ENCODE measurements around the gene RAI1.

The RAI1 gene

GRCh38 chr17:17774009-17774881, 93.0 kb downstream of the RAI1 start:
- Mint-ChIP-seq H3K4me1 (no peaks in the 10 kb centered on the region), H3K27me3 (no peaks in the 10 kb centered on the region), H3K9me3 (no peaks in the 10 kb centered on the region), H3K36me3 (no peaks in the 10 kb centered on the region), H3K4me3 (no peak overlapping the region), H3K27ac (no peak overlapping the region)
- CTCF ChIA-PET = interaction anchor here (0.9 to 1.4 kb wide), 5 partner anchors 11 to 94 kb away, joined by 3 to 4 read pairs (median 3); no protein-coding TSS in a partner anchor
- no peak for DNase-seq

GRCh38 chr17:17776889-17777288, 95.6 kb downstream of the RAI1 start:
- peaks cover 21% of the 10 kb centered on the region for H3K27me3 Mint-ChIP-seq
- H3K9me3 Mint-ChIP-seq = no peaks in the 10 kb centered on the region
- no peak for DNase-seq
- H3K36me3 Mint-ChIP-seq = no peaks in the 10 kb centered on the region
- H3K27ac Mint-ChIP-seq = no peak overlapping the region
- peaks cover 4% of the 10 kb centered on the region for H3K4me1 Mint-ChIP-seq
- H3K4me3 Mint-ChIP-seq = no peak overlapping the region
- CTCF ChIA-PET = interaction anchor here (2.0 kb wide), 1 partner anchor 14 kb away, joined by 5 read pairs; no protein-coding TSS in a partner anchor

DNA sequence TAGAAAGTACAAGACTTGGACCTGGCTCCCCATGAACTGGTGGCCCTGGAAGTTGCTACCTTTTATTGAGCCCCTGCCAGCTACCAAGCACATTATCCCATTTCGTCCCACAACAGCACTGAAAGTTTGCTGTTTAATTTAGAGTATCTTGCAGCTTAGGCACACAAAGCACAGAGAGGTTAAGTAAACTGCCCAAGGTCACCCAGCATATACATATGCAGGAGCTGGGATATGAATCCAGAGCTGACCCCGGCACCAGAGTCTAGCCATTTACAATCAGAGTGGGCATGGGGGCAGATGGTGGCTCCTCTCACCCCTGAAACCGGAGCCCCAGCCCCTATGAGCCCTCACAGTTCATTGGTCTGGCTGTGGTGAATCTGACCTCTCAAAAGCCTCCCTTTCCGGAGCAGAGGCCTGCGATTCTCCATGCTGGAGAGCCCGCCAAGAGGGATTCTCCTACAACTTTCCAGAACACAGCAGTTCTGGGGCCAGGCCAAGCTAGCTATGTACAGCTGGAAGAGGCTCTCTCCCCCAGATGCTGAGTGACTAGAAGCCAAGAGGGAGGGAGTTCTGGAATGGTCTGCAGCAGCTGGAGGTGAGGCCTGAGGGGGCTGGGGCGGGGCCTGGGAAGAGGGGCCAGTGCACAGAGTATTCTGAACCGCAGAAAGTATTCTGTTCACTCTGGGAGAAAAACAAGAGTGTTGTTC, 97.2 kb downstream of the RAI1 start:
- CTCF ChIA-PET = interaction anchor here (1.8 to 2.0 kb wide), 2 partner anchors 16 to 83 kb away, joined by 4 to 5 read pairs; no protein-coding TSS in a partner anchor
- peaks cover 4% of the 10 kb centered on the region for H3K4me1 Mint-ChIP-seq

DNA sequence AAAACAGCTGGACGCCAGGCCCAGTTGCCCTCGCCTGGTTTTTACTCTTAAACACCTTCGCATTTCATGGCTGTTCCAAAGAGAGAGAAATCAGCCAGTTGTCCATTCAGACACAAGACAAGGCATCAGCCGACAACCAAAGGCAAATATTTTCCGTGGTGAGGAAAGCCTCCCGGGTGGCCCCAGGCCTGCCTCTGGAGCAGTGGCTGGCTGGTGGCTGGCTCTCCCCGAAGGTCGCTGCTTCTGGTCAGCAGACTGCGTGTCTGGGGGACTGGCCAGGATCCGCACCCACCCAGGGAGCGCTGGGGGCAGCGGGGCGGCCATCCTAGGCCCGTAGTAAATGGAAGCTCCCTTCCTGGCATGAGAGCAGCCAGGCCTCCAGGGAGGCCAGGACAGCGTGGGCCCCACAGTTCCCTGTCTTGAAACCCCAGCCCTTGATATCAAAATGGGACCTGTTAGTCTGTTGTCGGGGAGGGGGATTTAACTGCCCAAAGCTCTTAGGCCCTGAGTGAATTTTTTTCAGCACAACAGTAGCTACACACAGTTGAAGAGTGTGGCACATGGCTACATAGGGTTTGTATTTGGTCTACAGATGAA, 97.9 kb downstream of the RAI1 start:
- H3K4me1 Mint-ChIP-seq = peaks cover 9% of the 10 kb centered on the region
- peaks cover 41% of the 10 kb centered on the region for H3K27me3 Mint-ChIP-seq
- DNase-seq = no peak
- no peak overlapping the region for H3K4me3 Mint-ChIP-seq
- H3K9me3 Mint-ChIP-seq = no peaks in the 10 kb centered on the region
- H3K36me3 Mint-ChIP-seq = no peaks in the 10 kb centered on the region
- H3K27ac Mint-ChIP-seq = no peak overlapping the region
- CTCF ChIA-PET = interaction anchor here (1.8 kb wide), 1 partner anchor 83 kb away, joined by 4 read pairs; no protein-coding TSS in a partner anchor

More for the DNA sequence above, 97.2 kb downstream of the RAI1 start:
- peaks cover 34% of the 10 kb centered on the region for H3K27me3 Mint-ChIP-seq
- DNase-seq = no peak
- no peak overlapping the region for H3K4me3 Mint-ChIP-seq
- H3K36me3 Mint-ChIP-seq = no peaks in the 10 kb centered on the region
- no peaks in the 10 kb centered on the region for H3K9me3 Mint-ChIP-seq
- no peak overlapping the region for H3K27ac Mint-ChIP-seq

DNA sequence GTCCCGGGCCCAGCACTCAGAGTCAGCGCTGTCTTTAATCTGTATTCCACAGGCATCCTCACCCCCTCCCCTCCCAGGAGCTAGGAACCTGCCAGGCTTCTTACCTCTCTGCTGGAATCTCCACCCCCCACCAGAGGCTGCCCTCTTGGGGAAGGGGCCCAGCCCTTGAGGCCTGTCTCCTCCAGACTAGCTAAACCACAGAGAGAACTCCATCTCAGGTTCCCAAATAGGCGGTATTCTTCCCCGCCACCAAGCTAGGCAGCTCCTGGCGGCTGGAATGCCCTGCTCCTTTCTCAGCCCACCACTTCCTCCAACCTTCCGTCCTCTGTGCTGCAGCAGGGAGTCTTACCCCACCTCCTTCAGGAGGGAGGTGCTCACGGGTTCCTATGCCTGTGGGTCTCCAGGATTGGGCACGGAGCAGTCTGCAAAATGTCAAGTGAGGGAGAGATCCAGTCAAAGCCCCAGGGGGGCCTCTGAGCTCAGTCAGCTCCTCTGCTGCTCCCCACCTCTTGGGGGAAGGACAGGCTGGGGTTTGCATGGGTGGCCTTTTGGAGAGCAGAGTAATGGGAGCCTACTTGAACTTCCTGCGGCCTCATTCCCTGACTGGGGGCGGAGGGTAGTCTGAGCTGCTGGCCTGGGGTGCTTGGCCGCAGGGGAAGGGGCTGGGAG, 99.8 kb downstream of the RAI1 start:
- Mint-ChIP-seq H3K4me3 (peak overlapping the region; percentile 12), H3K27me3 (peaks cover 59% of the 10 kb centered on the region), H3K4me1 (peaks cover 23% of the 10 kb centered on the region), H3K9me3 (no peaks in the 10 kb centered on the region), H3K36me3 (no peaks in the 10 kb centered on the region), H3K27ac (no peak overlapping the region)
- DNase-seq = no peak
- CTCF ChIA-PET = no interaction called here

DNA sequence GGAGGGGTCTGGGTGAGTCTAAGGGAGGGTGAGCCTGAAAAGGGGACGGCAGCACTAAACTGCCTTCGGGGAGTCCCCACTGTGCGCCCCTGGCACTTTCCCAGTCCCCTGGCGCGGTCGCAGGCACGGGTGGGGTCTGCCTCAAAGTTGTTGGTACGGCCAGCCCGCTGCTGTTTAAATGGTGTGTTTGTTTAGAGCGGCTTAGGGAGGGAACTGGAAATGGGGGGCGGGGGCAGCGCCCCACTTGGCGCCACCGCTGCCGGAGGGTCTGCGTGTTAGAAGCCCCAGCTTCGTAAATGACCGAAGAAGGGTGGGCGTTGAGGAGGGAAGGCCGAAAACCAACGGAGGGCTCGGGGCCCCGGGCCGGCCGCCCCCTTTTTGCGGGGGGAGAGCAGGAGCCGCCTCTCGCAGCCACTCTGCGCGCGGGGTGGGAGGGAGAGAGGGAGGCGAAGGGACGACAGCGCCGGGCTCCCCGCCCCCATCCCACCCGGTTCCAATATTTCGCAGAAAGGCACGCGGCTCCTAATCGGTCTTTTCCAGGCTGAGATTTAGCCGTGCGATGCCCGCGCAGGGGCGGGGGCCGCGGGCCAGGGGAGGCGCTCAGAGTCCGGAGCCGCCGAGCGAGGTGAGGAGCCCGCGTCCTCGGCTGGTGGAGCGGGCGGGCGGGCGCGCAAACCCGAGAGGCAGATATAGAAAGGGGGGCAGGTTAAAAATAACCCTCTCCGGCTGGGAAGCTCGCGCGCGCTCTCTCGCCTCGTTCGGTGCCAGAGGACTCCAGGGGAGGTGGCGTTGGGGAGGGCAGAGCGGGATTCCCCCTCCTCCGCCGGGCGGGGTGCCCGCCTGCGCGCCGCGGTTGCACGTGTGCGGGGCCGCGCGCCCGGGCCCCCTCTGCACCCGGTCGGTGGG, 100.6 kb downstream of the RAI1 start:
- H3K9me3 Mint-ChIP-seq = no peaks in the 10 kb centered on the region
- DNase-seq = peak; percentile 52
- CTCF ChIA-PET = no interaction called here
- H3K27ac Mint-ChIP-seq = peak overlapping the region; percentile 62
- no peaks in the 10 kb centered on the region for H3K36me3 Mint-ChIP-seq
- H3K4me3 Mint-ChIP-seq = peak overlapping the region; percentile 59
- peaks cover 59% of the 10 kb centered on the region for H3K27me3 Mint-ChIP-seq
- peaks cover 23% of the 10 kb centered on the region for H3K4me1 Mint-ChIP-seq

DNA sequence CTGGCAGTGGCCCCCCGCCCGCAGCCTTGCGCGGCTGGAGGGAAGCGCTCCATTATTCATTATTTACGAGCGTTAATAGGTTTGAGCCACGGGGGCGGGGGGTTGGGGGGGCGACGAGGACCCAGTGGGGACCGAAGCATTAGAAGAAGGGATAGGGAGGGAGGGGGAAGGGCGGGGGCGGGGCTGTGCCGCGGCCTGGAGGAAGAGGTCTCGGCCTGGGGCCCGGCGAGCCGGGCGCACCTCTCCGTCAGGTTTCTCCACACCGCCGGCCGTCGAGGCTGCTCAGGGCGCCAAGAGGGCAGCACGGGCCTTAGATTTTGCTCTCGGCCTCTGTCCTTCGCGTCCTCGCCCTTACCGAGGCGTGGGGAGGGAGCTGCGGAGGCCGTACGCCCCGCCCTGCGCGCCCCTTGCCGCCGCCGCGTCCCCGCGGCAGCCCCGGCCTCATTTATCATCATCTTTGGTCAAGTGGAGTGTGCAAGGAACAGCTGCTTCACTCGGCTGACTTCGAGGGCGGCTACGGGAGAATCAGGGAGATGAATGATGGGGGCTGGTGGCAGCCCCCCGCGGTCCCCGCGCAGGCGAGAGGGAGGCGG, 101.4 kb downstream of the RAI1 start:
- peak overlapping the region; percentile 67 for H3K4me3 Mint-ChIP-seq
- no peak overlapping the region for H3K27ac Mint-ChIP-seq
- H3K9me3 Mint-ChIP-seq = no peaks in the 10 kb centered on the region
- H3K36me3 Mint-ChIP-seq = no peaks in the 10 kb centered on the region
- CTCF ChIA-PET = no interaction called here
- DNase-seq = no peak
- H3K27me3 Mint-ChIP-seq = peaks cover 59% of the 10 kb centered on the region
- H3K4me1 Mint-ChIP-seq = peaks cover 23% of the 10 kb centered on the region

DNA sequence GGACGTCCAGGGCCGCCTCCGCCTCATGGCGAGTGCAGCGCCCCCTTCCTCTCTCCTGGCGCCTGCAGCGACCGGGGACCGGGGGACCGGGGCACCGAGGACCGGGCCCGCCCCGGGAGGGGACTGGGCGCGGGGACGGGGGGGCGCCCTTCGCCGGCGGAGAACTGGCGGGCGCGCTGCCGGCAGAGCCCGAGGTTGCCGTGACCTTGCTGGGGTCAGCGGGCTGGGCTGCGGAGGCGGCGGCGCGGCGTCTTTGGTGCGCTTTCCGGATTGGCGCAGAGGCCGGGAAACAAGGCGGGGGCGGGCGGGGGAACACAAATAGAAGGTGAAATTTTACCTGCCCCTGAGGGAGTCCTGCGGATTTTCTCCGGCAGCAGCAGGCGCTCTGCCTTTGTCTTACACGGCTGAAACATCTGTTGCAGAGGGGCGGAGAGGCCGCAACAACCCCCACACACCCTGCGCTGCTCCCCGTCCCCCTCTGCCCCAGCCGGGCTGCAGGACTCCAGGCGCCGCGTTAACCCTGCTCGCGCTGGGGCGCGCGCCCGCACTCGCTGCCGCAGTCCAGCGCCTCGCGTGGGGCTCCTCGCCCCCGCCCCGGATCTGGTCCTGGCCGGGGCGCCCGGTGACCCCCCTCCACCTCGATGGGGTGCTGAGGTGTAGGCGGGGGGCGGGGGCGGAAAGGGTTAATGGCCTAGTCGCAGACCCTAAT, 102.0 kb downstream of the RAI1 start:
- CTCF ChIA-PET = no interaction called here
- Mint-ChIP-seq H3K4me1 (peaks cover 23% of the 10 kb centered on the region), H3K36me3 (no peaks in the 10 kb centered on the region), H3K27me3 (peaks cover 59% of the 10 kb centered on the region), H3K9me3 (no peaks in the 10 kb centered on the region), H3K4me3 (peak overlapping the region; percentile 75), H3K27ac (no peak overlapping the region)
- DNase-seq = peak; percentile 83

- peaks cover 23% of the 10 kb centered on the region for H3K4me1 Mint-ChIP-seq
- H3K27me3 Mint-ChIP-seq = peaks cover 59% of the 10 kb centered on the region
- H3K9me3 Mint-ChIP-seq = no peaks in the 10 kb centered on the region
- H3K27ac Mint-ChIP-seq = no peak overlapping the region
- peak; percentile 34 for DNase-seq
- no peaks in the 10 kb centered on the region for H3K36me3 Mint-ChIP-seq
- H3K4me3 Mint-ChIP-seq = peak overlapping the region; percentile 75
- CTCF ChIA-PET = interaction anchor here (0.8 to 1.4 kb wide), 4 partner anchors 8 to 102 kb away, joined by 3 to 4 read pairs (median 4); no protein-coding TSS in a partner anchor
Observed at GRCh38 chr17:17783825-17784656, 102.8 kb downstream of the RAI1 start.

- Mint-ChIP-seq H3K9me3 (no peaks in the 10 kb centered on the region), H3K4me3 (peak overlapping the region; percentile 28), H3K27ac (peak overlapping the region; percentile 28), H3K36me3 (no peaks in the 10 kb centered on the region), H3K4me1 (peaks cover 23% of the 10 kb centered on the region), H3K27me3 (peaks cover 59% of the 10 kb centered on the region)
- DNase-seq = peak; percentile 50
- CTCF ChIA-PET = interaction anchor here (0.8 to 1.4 kb wide), 7 partner anchors 8 to 103 kb away, joined by 3 to 4 read pairs (median 3); no protein-coding TSS in a partner anchor
Observed at GRCh38 chr17:17784657-17785267, 103.5 kb downstream of the RAI1 start.

DNA sequence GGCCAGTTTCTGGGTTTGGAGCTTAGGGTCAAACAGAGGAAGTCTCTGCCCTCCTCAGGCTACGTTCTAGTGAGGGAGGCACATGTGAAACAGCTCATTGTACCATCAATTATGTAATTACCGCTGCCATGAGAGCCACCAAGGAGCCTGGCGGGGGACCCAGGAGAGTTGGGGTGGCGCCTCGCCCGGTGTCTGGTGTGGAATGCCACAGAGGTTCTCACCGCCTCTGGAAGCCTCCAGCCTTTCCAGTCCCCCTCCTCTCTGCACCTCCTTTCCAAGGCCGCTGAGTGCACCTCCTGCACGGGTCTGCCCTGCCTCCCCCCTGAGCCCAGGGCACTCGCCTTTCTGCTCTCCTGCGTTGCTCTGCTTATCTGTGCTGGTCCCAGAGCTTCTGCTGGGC, 104.1 kb downstream of the RAI1 start:
- CTCF ChIA-PET = interaction anchor here (0.9 to 1.4 kb wide), 5 partner anchors 12 to 103 kb away, joined by 3 to 4 read pairs (median 3); no protein-coding TSS in a partner anchor
- Mint-ChIP-seq H3K9me3 (no peaks in the 10 kb centered on the region), H3K4me3 (no peak overlapping the region), H3K4me1 (peaks cover 23% of the 10 kb centered on the region), H3K27me3 (peaks cover 53% of the 10 kb centered on the region), H3K27ac (no peak overlapping the region), H3K36me3 (no peaks in the 10 kb centered on the region)
- DNase-seq = no peak

Measured in activated naive CD4-positive, alpha-beta T cell treated with anti-CD3 and anti-CD28 coated beads, Interleukin-2, amount 10 ng/mL, durations not matched to agents 7 days and 5 days (primary cell).